Kidney tubule cell (primary cell): Measurements from ENCODE around the gene CLPTM1L.
"Not testable (repeated sequence)": the region's sequence is repeated elsewhere in the genome, so short reads cannot be mapped to it uniquely, and the experiment has no call there.

ENCODE experiments used
- DNase-seq: peaks from one replicate; pipeline ENCODE4 v3.0.0-alpha.2; 2018; ENCODE audit warnings: low spot score

CLPTM1L gene

DNA sequence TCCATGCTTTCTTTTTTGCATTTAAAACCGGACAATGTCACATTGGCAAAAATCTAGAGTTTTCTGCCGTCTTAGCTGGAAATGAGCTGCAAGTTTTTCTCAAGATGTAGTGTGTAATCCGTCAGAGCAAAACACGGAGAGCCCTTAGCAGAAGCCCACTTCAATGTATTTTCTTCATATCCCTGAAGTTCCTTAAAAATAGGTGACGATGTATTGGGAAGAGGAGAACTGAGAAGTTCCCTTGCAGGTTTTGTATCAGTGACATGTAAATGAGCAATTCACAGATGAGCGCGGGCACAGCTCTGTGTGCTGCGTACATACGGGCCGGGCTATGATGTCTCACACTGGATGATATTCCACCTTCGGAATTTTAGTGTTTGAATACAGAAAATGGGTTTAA lies 14.8 kb upstream of the CLPTM1L start:
- DNase-seq = no peak

DNA sequence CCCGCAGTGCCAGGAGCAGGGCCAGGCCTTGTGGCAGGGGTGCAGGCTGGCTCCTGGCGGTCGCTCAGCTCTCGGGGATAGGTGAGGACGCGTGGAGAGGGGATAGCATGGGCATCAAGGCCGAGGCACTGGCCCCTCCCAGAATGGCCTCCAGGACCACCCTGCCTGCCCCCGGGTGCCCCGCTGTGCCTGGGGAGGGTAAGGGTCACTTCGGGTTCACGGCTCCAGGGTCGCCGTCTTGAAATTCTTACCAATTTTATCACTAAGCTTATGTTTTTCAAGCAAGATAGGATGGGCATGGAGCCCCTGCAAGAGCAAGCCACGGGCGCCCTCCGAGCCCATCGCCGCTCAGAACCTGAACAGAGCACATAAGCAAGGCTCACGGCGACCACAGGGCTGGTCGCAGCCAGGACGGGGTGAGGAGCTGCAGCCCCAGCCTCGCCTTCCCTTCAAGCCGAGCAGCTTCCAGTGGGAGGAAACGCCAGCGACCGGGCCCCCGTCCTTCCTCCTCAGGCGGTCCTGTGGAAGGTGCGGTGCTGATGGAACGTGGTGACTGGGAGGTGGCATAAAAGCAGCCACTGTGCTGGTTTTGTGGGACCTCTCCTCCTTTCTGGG lies 14.2 kb upstream of the CLPTM1L start:
- DNase-seq = no peak

DNA sequence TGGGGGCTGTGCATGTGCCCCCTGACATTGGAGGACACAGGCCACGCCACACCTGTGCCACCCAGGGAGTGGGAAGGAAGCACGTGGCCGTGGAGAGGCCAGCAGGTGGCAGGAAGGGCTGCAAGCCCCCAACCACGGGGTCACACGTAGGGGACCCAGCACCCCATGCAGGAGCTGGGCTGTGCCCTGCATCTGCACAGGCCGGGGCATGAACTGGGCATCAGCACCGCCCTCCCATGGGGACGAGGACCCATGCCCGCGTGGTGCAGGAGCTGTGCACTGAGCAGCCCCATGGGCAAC lies 13.8 kb upstream of the CLPTM1L start:
- DNase-seq = no peak

DNA sequence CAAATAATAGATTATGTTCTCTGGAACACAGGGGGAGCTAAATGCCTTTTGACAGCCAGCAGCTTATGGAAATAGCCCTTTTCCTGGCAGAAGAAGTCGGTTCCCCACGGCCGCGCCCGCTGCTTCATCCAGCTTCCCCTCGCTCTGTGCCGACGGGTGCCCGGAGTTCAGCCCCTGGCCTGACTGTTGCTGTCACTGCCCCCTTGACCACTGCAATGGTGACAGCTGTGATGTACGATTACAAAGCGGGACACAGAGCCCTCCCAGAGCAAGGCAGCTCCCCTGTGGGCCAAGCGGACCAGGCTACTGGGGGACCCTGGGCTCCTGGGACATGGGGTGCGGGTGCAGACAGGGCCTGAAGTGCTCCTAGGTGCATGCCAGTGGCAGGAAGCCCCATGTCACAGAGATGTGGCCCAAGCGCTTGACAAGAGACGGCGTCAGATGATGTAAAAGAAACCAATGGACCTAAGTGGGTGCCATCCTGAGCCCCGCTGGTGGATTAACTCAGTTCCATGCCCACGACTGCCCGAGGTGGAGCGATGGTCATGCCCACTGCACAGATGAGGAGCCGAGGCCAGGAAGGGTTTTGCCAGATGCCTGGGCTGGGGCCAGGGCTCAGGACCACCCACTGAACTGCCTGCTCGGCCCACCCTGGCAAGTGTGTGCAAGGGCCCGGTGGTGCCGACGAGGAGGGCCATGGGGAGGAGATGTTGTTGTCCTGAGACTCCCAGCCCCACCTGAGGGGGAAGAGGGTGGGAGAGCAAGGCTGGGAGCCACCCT lies 13.2 kb upstream of the CLPTM1L start:
- no peak for DNase-seq

DNA sequence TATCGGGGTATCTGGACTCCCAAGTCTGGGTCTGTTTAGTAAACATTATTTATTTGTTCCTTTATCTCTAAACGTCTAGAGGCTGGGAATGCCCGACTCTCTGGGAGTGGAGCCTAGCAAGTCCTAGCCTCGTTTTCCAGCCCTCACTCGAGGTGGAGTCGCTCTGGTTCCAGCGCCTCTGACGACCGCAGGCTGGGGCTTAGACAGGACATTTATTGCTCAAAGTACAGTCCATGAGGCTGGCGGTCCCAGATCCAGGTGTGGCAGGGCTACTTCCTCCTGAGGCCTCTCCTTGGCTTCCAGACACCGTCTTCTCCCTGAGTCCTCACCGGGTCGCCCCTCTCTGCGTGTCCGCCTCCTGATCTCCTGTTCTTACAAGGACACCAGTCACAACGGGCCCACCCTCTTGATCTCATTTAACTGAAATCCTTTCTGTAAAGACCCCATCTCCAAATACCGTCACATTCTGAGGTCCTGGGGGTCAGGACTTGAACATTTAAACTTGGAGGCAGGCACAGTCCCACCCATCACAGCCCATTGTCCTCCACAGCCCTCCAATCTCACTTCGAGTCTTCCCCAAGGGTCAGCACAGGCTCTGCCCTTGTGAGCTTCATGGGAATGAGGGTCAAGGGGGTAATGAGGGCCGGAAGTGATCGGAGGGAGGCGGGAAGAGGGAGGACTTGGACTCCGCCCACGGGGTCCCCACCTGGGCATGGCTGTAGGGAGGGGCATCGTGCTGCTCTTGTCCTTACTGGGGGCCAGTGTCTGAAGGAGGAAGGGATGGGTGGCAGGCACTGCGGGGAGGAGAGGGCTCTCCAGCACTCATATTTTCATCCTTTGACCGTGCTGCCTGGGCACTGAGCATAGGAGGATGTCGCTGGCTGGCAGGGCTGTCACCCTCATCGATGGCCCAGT lies 12.2 kb upstream of the CLPTM1L start:
- no peak for DNase-seq

DNA sequence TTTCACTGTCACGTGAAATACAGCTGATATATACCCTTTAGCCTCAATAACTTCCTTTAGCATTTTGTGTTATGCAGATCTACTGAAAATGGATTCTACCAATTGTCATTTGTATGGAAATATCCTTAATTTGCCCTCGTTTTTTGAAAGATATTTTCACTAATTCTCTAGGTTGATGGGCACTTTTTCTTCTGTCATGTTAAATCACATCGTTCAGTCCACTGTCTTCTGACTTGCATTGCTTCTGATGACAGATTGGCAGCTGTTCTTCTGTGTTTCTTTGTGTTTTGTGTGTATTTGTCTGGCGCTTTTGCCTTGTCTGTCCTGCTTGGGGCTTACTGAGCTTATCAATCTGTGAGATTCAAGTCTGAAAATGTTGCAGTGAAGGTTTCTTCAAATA lies 9.7 kb upstream of the CLPTM1L start:
- no peak for DNase-seq

DNA sequence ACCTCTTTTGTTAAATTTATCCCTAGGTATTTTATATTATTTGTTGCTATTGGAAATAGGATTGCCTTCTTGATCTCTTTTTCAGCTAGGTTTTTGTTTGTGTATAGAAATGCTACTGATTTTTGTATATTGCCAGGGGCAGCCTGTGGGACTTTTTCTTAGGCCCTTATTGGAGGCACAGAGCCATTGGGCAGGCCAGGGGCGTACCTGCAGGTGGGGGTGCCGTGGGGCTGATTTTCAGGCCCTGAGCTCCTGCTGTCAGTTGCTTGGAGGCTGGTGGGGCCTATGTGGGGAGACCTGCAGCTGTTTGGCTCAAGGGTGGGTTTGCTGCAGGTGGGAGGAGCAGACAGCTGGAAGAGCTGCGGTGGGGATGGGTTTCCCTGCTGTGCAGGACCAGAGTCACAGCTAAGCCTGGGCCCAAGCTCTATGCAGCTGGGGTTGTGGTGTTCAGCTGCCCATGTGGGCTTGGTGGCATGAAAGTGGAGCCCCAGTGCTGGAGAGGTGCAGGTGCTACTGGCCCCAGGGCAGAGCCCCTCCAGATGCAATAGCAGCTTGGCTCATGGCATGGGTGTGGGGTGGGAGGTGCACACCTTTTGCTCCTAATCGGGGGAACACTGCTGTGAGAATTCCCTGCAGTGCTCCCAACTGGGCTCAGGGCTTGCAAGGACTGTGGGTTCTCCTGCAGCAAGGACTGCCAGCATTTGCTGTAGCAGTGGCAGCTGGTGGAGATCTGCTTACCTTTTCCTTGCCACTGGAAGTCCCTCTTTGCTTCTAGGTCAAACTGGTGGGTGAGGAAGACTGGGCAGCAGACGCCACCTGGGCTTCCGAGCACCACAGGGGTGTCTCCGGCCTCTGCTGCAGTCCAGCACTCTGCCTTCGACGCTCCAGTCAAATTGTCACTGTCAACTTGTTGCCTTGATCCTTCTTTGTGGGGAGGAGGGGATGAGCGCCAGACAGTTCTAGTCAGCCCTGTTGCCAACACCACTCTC lies 7.6 kb upstream of the CLPTM1L start:
- DNase-seq = no peak

DNA sequence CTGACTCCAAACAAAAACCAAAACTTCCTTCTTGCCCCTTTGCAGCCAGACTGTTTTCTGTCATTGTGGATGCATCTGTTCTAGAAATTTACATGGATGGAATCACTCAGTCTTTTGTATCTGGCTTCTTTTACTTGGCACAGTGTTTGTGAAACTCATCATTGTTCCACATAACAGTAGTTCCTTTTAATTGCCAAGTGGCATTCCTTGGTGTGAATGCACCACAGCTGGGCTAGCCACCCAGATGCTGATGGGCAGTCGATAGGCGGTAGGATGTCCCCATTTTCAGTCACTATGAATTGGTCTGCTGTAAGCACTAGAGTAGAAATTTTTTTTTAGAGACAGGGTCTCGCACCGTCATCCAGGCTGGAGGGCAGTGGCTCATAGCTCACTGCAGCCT lies 6.3 kb upstream of the CLPTM1L start:
- no peak for DNase-seq

DNA sequence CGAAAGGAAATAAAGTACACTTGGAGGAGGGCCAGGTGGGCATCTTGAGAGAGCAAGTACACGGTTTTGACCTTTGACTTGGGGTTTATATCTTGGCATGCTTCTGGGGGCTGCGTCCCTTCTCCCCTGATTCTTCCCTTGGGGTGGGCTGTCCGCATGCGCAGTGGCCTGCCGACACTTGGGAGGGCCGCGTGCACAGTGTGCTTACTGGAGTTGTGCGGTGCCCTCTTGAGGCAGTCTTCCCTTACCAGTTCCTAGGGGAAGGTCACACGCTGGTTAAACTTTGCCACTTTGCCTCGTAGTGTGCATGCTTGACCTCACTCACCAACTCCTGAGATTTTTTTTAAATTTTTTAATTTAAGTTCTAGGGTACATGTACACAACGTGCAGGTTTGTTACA lies 4.3 kb upstream of the CLPTM1L start:
- peak; percentile 9 for DNase-seq

DNA sequence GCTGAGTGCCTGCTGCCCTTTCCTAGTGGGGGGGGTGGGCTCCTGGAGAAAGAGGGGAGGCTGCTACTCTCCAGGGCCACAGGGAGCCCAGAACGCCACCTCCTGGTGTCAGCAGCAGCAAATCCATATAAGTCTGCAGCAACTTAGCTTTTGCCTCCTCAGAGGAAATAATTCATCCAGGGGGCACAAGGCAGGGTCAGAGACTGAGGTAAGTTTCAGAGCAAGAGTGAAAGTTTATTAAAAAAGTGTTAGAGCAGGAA lies 4.0 kb upstream of the CLPTM1L start:
- no peak for DNase-seq

DNA sequence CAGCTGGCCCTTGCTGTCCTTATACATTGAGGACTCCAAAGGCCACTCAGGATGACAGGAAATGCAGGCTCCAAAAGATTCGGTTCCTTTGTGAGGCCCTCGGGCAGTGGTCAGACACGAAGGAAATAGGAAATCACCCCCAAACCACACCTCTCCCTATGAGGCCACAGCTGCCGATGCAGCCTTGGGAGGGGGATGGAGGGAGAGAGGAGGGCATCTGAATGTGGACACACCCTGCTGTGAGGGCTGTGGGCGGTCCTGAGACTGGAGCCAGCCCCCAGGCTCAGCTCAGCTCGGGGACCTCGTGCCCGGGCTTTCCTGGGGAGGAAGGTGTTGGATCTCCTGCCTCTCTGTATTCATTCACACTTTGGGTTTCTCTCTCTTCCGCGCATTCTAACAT lies 2.7 kb upstream of the CLPTM1L start:
- no peak for DNase-seq

DNA sequence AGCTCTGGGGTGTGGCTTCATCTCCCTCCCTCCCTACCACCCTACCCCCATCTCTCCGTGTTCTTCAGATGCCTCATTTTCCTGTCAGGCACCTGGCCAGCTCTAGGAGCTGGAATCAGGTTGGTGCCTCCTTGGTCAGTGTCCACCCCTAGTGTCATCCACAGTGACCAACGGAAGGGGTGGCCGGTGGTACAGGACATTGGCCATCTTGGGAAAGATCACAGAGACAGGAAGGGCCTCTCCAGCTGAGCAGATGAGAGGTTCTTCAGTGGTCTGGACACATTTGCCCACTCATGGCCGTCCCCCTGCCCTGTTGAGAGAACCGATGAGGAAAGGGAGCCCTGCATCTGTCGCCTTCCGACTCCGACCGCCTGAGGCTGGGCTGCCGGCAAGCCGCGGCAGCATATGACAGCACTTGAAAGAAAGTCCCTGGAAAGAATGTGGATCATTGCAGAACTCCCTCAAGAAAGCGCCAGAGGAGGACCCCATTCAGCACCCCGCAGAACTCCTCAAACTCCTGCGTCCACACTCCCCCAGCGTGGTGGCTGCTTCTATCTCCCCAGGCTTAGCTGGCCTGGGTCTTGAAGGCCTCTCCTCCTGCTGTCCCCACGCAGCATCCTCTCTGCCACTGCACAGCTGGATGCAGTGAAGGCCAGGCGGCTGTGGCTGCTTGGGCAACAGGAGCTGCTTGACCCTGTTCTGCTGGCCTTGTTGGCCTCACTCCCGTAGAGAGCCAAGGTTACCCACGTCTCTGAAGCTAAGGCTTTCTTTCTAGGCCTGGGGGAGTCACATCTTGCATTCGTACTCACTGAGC lies 1.9 kb upstream of the CLPTM1L start:
- DNase-seq = no peak

DNA sequence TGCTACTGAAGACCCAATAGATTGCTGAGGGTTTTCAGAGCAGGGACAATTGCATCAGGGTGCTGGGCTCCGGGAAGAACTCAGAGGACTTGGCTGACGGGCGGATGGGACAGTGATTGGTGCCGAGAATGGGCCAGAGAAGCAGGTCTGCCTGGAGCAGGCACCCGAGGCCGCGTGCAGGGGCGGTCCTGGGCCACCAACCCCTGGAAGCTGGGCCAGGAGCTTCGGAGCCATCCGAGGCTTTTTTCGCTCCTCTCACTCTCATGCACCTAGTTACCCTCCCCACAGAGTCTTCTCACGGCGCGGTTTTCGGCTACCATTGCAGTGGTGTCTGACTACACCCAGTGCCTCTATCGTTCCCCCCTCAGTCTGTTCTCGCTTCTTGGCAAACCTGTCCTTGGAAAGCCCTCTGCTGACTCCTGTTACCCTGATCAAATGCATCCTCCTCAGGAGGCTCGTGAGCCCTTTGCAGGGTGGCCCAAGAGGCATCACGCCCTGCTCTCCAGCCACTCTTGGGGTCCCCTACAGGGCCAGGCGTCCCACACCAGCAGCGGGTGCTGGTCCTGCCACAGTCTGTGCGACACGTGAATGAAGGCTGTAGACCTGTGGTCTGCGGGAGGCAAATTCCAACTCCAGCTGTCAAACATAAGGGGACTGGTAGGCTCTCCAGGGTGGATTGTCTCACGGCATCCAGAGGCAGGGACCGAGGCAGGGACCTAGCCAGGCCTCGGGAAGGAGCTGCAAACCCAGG lies 1.2 kb upstream of the CLPTM1L start:
- DNase-seq = no peak

DNA sequence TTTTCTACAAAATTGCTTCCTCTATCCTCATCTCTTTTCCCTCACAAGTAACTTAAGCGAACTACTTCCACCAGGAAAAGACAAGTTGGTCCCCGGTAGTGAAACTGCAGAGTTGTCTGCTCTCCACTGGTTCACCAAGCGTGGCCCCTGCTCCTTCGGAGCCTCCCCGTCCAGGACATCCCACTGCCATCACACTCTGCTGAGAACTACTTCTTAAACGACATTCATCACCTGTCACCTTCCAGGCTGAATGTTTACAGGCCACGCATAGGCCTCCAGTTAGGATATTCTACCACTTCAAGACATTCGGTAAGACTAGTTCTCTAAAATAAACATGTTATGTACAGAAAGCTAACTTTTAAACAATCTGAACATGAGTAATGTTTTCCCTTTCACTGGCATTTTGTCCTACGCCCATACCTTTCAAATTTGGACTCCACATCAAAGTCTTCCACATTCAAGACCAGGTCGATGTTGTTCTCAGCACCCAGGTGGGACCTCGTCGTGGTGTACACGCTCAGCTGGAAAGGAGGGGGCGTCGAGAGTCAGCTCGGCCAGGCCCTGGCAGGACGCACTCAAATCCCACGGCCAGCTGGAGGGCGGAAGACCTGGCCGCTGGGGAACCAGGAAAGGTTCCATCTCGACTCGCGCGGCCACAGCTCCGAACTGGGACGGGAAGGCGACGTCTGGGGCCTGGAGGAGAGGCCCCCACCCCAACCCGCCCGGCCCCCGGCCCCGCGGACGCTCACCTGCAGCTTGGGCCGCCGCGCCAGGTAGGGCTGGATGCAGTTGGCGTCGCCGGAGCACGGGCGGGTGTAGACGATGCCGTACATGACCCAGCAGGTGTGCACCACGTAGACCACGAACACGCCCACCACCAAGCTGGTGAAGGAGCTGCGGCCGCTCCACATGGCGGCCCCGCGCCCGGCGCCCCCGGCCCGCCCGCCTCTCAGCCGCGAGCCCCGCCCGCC lies 683 bp downstream of the CLPTM1L start:
- peak; percentile 22 for DNase-seq

DNA sequence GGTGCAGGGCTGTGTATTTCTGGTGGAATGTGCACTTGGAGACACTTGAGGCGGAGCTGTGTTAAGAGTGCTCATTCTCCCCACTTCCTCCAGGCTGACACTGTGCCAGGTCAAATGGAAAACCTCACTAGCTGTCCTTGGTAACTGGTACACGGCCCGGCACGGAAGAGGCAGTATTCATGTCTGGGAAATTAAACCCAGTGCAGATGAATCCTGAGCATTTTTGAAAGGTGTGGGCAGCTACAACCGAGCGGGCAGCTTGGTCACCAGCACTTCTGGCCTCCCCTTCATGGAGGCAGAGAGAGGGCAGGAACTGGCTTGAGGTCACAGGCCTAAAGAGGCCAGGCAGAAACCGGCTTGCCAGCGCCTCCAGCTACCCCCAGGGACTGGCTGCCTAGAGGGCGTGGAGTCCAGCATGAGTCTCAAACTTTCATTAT lies 1.6 kb downstream of the CLPTM1L start:
- DNase-seq = peak; percentile 79

DNA sequence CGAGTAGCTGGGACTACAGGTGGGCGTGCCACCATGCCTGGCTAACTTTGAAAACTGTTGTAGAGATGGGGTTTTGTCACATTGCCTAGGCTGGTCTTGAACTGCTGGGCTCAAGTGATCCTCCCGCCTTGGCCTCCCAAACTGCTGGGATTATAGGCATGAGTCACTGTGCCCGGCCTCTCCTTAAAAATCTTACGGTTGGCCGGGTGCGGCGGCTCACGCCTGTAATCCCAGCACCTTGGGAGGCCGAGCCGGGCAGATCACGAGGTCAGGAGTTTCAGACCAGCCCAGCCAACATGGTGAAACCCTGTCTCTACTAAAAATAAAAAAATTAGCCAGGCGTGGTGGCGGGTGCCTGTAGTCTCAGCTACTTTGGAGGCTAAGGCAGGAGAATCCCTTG lies 2.2 kb downstream of the CLPTM1L start:
- DNase-seq = peak; percentile 61

DNA sequence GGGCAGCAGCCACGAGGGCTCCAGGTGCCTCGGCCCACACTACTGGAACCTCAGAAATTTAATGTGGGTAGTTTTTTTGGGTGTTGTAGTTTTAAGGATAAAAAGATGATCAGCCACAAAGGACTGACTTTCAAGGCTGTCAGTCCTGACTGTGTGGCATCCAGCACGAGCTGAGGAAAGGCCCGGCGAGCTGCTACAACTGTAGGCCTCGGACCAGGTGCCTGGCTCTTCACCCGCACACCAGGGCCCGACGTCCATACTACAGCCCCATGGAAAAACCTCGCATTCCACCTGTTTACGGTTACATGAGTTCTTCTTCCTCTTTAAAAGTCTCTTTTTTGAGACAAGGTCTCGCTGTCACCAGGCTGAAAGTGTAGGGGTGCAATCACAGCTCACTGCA lies 2.6 kb downstream of the CLPTM1L start:
- no peak for DNase-seq

DNA sequence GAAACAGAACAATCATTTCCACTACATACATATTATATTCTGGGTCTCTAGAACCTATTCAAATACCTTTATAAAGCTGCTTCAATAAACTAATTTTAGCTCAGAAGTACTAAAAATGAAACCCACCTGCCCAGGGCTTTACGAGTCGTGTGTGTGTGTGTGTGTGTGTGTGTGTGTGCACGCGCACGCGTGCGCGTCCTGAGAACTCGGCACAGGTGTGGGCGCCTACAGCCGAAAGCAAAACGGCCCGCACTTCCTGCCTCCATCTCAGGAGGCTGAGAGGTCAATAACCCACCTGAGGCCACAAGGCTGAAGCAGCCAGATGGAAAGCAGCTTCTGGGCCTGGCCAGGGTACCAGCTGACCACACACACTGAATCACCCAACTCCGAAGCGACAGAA lies 3.0 kb downstream of the CLPTM1L start:
- DNase-seq = no peak

DNA sequence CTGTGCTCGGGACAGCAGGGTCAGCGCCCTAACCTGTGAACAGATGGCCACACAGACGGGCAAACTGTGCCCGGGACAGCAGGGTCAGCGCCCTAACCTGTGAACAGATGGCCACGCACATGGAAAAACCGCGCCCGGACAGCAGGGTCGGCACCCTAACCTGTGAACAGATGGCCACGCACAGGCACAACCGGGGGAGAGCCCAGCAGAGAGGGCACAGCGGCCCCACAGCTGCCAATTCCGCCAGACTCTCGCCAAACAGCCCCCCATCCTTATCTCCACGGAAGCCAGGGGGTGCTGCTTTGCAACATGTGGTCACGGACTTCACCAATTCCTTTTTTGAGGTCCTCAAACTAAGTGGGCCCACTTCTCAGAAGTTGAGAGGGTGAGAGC lies 5.1 kb downstream of the CLPTM1L start:
- DNase-seq = not testable (repeated sequence)
